A549 (cell line): Measurements from ENCODE around the gene PGPEP1. TPM values are rescaled to one million over a fixed set of nuclear protein-coding genes. Genes with fewer than 3 reads are reported as not detected.

Experiments
- ATAC-seq, 2 experiments: fragments of 200-7000 bp in 1 of 2; fragments of >200 bp in 1 of 2; cut with Nextera tagmentation in 1 of 2; cut with Tn5 transposase in 1 of 2; 3 replicates each; pipeline versions ENCODE4 v1.8.0 to v1.9.1; 2018 to 2020; ENCODE audit warnings: mild to moderate bottlenecking in 1 of 2, moderate library complexity in 1 of 2
- CTCF ChIA-PET: fragments of 300-600 bp; sonication (Branson Sonifier 250); formaldehyde crosslinking; extraction: SDS; loops from one replicate; lab custom pipeline; 2021; ENCODE audit warnings: antibody characterized with exemption, inconsistent platforms; lab: Yijun Ruan, JAX
- POLR2A ChIA-PET: fragments of 350-600 bp; formaldehyde crosslinking; extraction: SDS; loops from one replicate; lab custom pipeline; 2021; ENCODE audit warnings: antibody characterized with exemption, inconsistent platforms; lab: Yijun Ruan, JAX
- DNase-seq, 2 experiments: peaks; one replicate each; pipeline versions ENCODE4 v3.0.0 to v3.0.0-alpha.2; 2011 to 2016; ENCODE audit warnings: low read depth in 1 of 2, low spot score in 1 of 2
- FAIRE-seq: peaks from 2 replicates; lab custom pipeline; 2011; peaks lifted over from hg19 to GRCh38; lab: Jason Lieb, UNC
- H3K27ac ChIP-seq, 2 experiments: fragments of >200 bp; sonication (Bioruptor Twin); formaldehyde crosslinking; 3 replicates each; pipeline ENCODE4 v1.5.1; 2016 to 2017
- H3K4me1 ChIP-seq: fragments of >200 bp; sonication (Bioruptor Twin); formaldehyde crosslinking; 3 replicates; pipeline ENCODE4 v1.6.1; 2016
- H3K4me2 ChIP-seq: fragments of >200 bp; sonication (Bioruptor Twin); formaldehyde crosslinking; 3 replicates; pipeline ENCODE4 v1.6.1; 2016
- H3K4me3 ChIP-seq: fragments of >200 bp; sonication (Bioruptor Twin); formaldehyde crosslinking; 3 replicates; pipeline ENCODE4 v1.5.1; 2016
- H3K9me3 ChIP-seq: fragments of >200 bp; sonication (Bioruptor Twin); formaldehyde crosslinking; 3 replicates; pipeline ENCODE4 v1.6.1; 2016
- EP300 ChIP-seq, 2 experiments: fragments of >200 bp; sonication (Bioruptor Twin); formaldehyde crosslinking; IDR thresholded peaks; 2 replicates in 1 of 2; 3 replicates in 1 of 2; pipeline ENCODE4 v1.6.1; 2016 to 2017
- FOSB ChIP-seq: fragments of 250-450 bp; sonication (Bioruptor Pico); IDR thresholded peaks from 2 replicates; pipeline ENCODE4 v1.5.0; 2020; ENCODE audit warnings: mild to moderate bottlenecking, moderate library complexity
- KDM5A ChIP-seq: fragments of 200-600 bp; sonication (generic); IDR thresholded peaks from 2 replicates; pipeline ENCODE4 v1.6.1; 2016; ENCODE audit warnings: antibody characterized with exemption, mild to moderate bottlenecking
- MAFK ChIP-seq: fragments of 450-650 bp; IDR thresholded peaks from 2 replicates; pipeline ENCODE4 v1.6.1; 2014; ENCODE audit not compliant: partially characterized antibody
- MAZ ChIP-seq: fragments of 150-350 bp; IDR thresholded peaks from 2 replicates; pipeline ENCODE4 v1.6.1; 2014; ENCODE audit warnings: antibody characterized with exemption, low read depth, low read length, borderline replicate concordance
- POLR2AphosphoS2 ChIP-seq: conservative IDR thresholded peaks from 2 replicates; pipeline ENCODE4 v1.6.1; 2012; ENCODE audit warnings: low read length, improper control_type of control experiment, inconsistent platforms
- RNF2 ChIP-seq: fragments of 200-600 bp; sonication (generic); IDR thresholded peaks from 2 replicates; pipeline ENCODE4 v1.6.1; 2016; ENCODE audit warnings: low read depth, mild to moderate bottlenecking, antibody characterized with exemption, moderate library complexity, borderline replicate concordance
- ZFP36 ChIP-seq: fragments of 450-650 bp; IDR thresholded peaks from 2 replicates; pipeline ENCODE4 v1.6.1; 2014; ENCODE audit warnings: borderline replicate concordance; ENCODE audit not compliant: partially characterized antibody
- WGBS: methylation state at CpG from one replicate; pipeline ENCODE4 v1.1.6; 2017; ENCODE audit errors: missing lambda C conversion rate; 5-methylcytosine and 5-hydroxymethylcytosine counted together
- polyA plus RNA-seq, 4 experiments: library from polyadenylated mRNA; depleted of rRNA in 3 of 4; stranded (reverse); fragments of >200 nt; fragmentation: RNase III in 1 of 4; extraction: RNeasy Plus Mini Kit Qiagen cat#74134 plus additional on column Dnase treatment in 1 of 4; gene quantifications; 2 replicates in 3 of 4; 3 replicates in 1 of 4; pipeline ENCODE4 v1.2.3, GENCODE V29; 2011 to 2017
- TF ChIP-seq, protein P1 (sequence below): IDR thresholded peaks from 2 replicates; pipeline ENCODE4 v1.6.1; 2012
- TF ChIP-seq, protein P2 (sequence below): fragments of 250-450 bp; sonication (Bioruptor Pico); IDR thresholded peaks from 2 replicates; pipeline ENCODE4 v1.5.0; 2021; ENCODE audit warnings: mild to moderate bottlenecking, moderate library complexity, borderline replicate concordance
- TF ChIP-seq, protein P3 (sequence below): fragments of 250-450 bp; sonication (Bioruptor Pico); IDR thresholded peaks from 2 replicates; pipeline ENCODE4 v1.5.0; 2020; ENCODE audit warnings: low read depth, mild to moderate bottlenecking, moderate library complexity

The PGPEP1 gene
- polyA plus RNA-seq, 2 of the 4 experiments (the other 2 are of a cell fraction) = 5.3 to 7.1 TPM

DNA sequence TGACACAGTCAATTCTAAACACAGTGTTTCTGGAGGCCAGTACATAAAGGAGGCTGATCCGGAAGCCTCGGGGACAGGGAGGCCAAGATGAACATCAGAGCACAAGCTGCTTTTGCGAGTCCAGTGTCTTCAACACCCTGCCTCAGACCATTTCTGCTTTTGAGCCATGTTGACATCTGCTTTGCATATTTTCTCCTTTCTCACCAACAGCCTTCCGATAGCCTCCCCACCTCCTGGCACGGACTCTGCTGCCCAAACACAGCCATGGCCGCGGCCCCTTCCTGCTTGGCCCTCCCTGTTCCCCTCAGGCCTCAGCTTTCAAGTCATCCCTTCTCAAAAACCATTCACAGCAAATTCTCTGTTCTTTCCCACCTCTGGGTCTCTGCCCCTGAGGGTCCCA lies 53.4 kb downstream of the PGPEP1 start:
- 91% methylated on average over 7 of the region's 7 CpGs for WGBS
- Histone ChIP-seq H3K4me3 (no peak overlapping the region), H3K4me2 (no peak overlapping the region), H3K4me1 (peaks cover 14% of the 10 kb centered on the region), H3K9me3 (no peaks in the 10 kb centered on the region)
- CTCF ChIA-PET = interaction anchor here (1.2 to 7.5 kb wide), 2 partner anchors 19 to 65 kb away, joined by 3 to 75 read pairs; no protein-coding TSS in a partner anchor
- POLR2A ChIA-PET = no interaction called here
- FAIRE-seq (no peak), ATAC-seq (no peak)
- no peak for TF ChIP-seq KDM5A
- TF ChIP-seq, all 56 proteins: peak for 0
- DNase-seq = no peak
- no peak overlapping the region for H3K27ac ChIP-seq

DNA sequence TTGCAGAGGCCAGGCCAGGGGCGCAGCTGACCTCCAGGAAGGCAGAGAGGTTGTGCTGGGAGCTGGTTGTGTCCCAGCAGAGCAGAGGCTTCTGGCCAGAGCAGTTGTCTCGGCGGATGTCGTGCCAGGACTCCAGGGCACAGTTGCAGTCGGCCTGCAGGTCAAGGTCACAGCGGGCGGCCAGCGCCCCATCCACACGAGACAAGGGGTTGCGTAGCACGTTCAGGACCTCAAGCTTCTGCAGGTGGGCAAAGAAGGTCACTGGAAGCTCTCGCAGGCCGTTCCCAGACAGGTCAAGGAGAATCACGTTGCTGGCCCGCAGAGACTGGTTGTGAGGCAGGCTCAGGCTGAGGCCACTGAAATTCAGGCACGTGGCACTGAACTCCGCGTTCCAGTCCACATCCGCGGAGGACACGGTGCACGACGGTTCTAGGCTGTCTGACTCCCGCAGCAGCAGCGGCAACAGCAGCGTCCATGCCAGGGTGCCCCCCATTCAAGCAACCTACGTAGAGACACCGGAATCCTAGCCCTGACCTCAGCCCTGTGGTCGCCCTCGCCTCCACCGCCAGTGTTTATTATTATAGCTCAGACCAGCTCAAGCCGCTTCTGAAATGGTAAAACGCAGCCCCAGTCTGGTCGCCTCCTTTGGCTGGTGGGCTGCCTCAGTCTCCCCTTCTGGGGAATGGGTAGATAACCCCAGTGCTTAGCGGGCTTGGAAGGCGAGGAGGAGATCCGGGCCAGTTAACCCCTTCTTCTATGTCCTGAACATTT lies 56.3 kb downstream of the PGPEP1 start:
- Histone ChIP-seq H3K4me1 (peaks cover 22% of the 10 kb centered on the region), H3K4me2 (no peak overlapping the region), H3K9me3 (no peaks in the 10 kb centered on the region), H3K4me3 (no peak overlapping the region), H3K27ac (0 out of 6 replicates have a peak overlapping the region, but pooled peaks of 1 of the 2 experiments have one; percentile 33)
- 83% methylated on average over 26 of the region's 37 CpGs for WGBS
- FAIRE-seq = no peak
- POLR2A ChIA-PET = interaction anchor here (0.7 kb wide), 1 partner anchor 11 kb away, joined by 3 read pairs; the partner anchor contains the start of gene GDF15
- TF ChIP-seq MAZ = no peak
- TF ChIP-seq KDM5A = no peak
- TF ChIP-seq, protein P1, sequence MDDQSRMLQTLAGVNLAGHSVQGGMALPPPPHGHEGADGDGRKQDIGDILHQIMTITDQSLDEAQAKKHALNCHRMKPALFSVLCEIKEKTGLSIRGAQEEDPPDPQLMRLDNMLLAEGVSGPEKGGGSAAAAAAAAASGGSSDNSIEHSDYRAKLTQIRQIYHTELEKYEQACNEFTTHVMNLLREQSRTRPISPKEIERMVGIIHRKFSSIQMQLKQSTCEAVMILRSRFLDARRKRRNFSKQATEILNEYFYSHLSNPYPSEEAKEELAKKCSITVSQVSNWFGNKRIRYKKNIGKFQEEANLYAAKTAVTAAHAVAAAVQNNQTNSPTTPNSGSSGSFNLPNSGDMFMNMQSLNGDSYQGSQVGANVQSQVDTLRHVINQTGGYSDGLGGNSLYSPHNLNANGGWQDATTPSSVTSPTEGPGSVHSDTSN = no peak
- no peak for TF ChIP-seq FOSB
- no peak for ATAC-seq
- CTCF ChIA-PET = interaction anchor here (0.9 to 7.5 kb wide), 6 partner anchors 9 to 68 kb away, joined by 3 to 85 read pairs (median 6); no protein-coding TSS in a partner anchor
- DNase-seq = no peak

DNA sequence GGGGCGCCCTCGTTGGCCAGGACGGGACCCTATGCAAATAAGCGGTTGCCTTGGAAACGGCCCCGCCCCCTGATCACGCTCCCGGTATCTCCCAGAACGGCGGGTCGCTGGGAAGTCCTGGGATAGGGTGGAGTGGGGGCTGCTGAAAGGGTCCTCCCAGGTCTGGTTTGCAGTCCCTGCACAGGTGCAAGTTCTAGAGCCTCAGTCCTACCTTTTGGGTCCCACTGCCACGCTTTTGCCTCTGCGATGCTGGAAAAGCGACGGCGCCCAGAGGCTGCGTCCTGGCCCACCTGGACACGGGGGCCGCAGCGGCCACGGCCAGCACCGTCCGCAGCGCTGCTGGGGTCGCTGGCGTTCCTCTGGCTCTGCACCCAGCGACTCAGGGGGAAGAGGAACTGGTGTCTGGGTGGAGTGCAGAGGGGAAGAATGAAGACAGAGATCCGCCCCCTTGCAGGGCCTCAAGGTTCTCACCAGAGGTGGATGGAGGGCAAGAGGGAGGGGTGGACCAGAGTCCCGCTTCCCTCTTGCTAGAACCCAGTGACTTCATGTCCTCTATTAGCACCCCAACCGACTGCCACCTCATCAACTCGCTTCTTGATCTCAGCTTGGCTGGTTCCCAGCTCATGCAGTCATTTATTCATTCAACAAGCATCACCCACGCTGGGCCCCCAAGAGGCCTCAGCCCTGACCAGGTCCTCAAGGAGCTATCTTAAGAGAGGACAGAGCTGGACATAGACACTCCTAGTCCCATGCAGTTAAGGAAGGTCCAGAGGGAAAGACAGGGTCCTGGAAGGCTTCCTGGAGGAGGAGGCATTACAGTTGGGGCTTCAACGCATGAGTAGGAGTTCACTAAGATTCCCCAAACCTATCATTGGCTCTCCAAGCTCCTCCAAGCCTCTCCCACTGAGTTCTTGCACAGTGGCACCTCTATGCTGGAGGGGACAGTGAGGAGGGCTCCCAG lies 57.1 kb downstream of the PGPEP1 start, which contains the start of gene LRRC25:
Gene LRRC25 (minus strand): TSS at position 381 of the 961 bp plus-strand sequence. CDS start 659 bp downstream, outside the sequence.
- ChIA-PET POLR2A (no interaction called here), CTCF (interaction anchor here (1.2 to 7.5 kb wide), 5 partner anchors 10 to 64 kb away, joined by 3 to 85 read pairs (median 8); no protein-coding TSS in a partner anchor)
- TF ChIP-seq ZFP36 (peak; percentile 92), EP300 (IDR thresholded peaks at IDR 0.05) (no peak)
- TF ChIP-seq, protein P2, sequence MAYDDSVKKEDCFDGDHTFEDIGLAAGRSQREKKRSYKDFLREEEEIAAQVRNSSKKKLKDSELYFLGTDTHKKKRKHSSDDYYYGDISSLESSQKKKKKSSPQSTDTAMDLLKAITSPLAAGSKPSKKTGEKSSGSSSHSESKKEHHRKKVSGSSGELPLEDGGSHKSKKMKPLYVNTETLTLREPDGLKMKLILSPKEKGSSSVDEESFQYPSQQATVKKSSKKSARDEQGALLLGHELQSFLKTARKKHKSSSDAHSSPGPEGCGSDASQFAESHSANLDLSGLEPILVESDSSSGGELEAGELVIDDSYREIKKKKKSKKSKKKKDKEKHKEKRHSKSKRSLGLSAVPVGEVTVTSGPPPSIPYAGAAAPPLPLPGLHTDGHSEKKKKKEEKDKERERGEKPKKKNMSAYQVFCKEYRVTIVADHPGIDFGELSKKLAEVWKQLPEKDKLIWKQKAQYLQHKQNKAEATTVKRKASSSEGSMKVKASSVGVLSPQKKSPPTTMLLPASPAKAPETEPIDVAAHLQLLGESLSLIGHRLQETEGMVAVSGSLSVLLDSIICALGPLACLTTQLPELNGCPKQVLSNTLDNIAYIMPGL = no peak
- 67% methylated on average over 26 of the region's 33 CpGs for WGBS
- Histone ChIP-seq H3K4me1 (peaks cover 31% of the 10 kb centered on the region), H3K4me3 (no peak within 1 kb of the TSS), H3K4me2 (no peak within 1 kb of the TSS), H3K27ac (peak within 1 kb of the TSS in 1 of 2 experiments; percentile 91; a peak in 3 of 6 replicates), H3K9me3 (no peaks in the 10 kb centered on the region)
- DNase-seq (no peak), ATAC-seq (no peak), FAIRE-seq (no peak)

DNA sequence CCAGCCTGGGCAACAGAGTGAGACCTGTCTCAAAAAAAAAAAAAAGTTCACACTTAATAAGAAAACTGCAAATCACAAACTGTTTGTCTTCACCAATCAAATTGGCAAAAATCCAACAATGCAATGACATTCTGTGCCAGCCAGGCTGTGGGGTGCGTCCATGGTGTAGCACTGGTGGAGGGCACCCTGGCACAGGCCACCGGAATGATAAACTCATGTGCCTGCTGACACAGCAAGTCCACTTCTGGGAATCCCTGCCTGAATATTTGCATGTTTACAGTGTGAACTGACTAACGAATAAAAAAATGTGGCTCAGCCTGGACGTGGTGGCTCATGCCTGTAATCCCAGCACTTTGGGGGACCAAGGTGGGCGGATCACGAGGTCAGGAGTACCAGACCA lies 58.6 kb downstream of the PGPEP1 start:
- Histone ChIP-seq H3K9me3 (no peaks in the 10 kb centered on the region), H3K4me1 (peaks cover 39% of the 10 kb centered on the region), H3K27ac (peak overlapping the region in 1 of 2 experiments; percentile 91; a peak in 3 of 6 replicates), H3K4me2 (peak overlapping the region; percentile 1; the same call in 1 of the 3 replicates), H3K4me3 (no peak overlapping the region)
- 24% methylated on average over 3 of the region's 6 CpGs for WGBS
- ChIA-PET CTCF (interaction anchor here (2.1 to 7.5 kb wide), 3 partner anchors 11 to 50 kb away, joined by 17 to 85 read pairs (median 21); no protein-coding TSS in a partner anchor), POLR2A (no interaction called here)
- no peak for ATAC-seq
- no peak for FAIRE-seq
- TF ChIP-seq MAFK (peak; percentile 73), RNF2 (no peak), POLR2AphosphoS2 (no peak)
- TF ChIP-seq, protein P3, sequence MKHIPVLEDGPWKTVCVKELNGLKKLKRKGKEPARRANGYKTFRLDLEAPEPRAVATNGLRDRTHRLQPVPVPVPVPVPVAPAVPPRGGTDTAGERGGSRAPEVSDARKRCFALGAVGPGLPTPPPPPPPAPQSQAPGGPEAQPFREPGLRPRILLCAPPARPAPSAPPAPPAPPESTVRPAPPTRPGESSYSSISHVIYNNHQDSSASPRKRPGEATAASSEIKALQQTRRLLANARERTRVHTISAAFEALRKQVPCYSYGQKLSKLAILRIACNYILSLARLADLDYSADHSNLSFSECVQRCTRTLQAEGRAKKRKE (CRISPR knock-in tag) = no peak
- peak in 1 of 2 experiments; percentile 38 for DNase-seq
